ENCODE measurements around the gene TRAPPC2L.

TRAPPC2L gene

DNA sequence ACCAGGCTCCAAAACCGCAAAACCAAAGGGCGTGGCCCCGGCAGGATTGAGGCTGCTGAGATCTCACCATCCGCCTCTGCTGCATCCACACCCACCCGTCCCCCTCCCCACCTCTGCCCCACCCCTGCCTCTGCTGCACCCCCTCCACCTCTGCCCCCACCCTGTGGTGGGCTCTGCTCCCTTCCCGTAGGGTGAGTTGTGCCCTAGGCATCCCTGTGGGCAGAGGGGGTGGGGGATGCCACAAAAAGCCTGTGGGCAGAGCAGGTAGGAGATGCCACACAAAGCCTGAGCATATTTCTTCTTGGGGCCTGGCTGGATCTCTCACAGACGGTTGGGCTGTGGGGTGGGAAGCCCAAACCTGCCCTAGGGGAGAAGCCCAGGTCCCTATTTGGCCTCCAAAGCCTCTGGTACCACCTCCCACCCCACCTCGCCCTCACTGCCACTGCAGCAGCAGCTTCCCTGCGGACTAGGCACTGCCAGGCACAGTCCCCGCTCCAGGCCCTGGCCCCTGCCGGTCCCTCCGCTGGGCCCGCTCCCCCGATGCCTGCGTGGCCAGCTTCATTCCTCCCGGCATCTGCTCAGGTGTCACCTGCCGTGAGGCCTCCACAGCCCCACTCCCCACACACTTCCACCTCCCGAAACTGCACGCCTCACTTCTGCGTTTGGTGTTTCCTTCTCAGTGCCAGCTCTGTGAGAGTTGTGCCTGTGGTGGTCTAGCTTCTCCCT lies 20.8 kb downstream of the TRAPPC2L start:
- Histone ChIP-seq H3K4me1 (ENCODE audit: control insufficient read depth, insufficient read depth, low read length, poor library complexity, severe bottlenecking) (no peaks in the 10 kb centered on the region), H3K36me3 (ENCODE audit: control insufficient read depth, insufficient read depth, low read length) (no peaks in the 10 kb centered on the region), H3K9me3 (ENCODE audit: control insufficient read depth, low read length) (no peaks in the 10 kb centered on the region), H3K27me3 (replicated peaks; ENCODE audit: control insufficient read depth, insufficient read depth, low read length, poor library complexity, severe bottlenecking) (no peaks in the 10 kb centered on the region), H3K4me3 (ENCODE audit: insufficient read depth, low read depth, low read length, poor library complexity, severe bottlenecking) (no peak overlapping the region), H3K27ac (ENCODE audit: insufficient read depth, low read length, poor library complexity, severe bottlenecking) (no peak overlapping the region)
- no peak for DNase-seq

DNA sequence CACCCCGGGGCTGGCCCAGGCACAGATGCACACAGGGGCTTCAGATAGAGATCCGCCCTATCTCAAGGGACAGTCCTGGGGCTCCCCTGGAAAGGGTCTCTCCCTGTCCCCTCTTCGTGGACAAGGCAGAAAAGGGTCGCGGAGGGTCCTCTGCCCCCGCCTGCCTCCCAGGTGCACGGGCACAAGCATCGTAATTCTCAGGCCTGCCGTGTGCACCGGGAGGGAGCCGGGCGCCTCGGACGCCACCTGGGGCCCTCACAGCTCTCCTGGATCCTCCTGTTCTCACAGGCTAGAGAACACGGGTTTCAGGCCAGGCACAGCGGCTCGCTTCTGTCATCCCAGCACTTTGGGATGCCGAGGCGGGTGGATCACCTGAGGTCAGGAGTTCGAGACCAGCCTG lies 21.4 kb downstream of the TRAPPC2L start:
- Histone ChIP-seq H3K9me3 (ENCODE audit: control insufficient read depth, low read length) (no peaks in the 10 kb centered on the region), H3K4me3 (ENCODE audit: insufficient read depth, low read depth, low read length, poor library complexity, severe bottlenecking) (no peak overlapping the region), H3K27me3 (replicated peaks; ENCODE audit: control insufficient read depth, insufficient read depth, low read length, poor library complexity, severe bottlenecking) (no peaks in the 10 kb centered on the region), H3K27ac (ENCODE audit: insufficient read depth, low read length, poor library complexity, severe bottlenecking) (no peak overlapping the region), H3K36me3 (ENCODE audit: control insufficient read depth, insufficient read depth, low read length) (no peaks in the 10 kb centered on the region), H3K4me1 (ENCODE audit: control insufficient read depth, insufficient read depth, low read length, poor library complexity, severe bottlenecking) (no peaks in the 10 kb centered on the region)
- DNase-seq, result no peak

DNA sequence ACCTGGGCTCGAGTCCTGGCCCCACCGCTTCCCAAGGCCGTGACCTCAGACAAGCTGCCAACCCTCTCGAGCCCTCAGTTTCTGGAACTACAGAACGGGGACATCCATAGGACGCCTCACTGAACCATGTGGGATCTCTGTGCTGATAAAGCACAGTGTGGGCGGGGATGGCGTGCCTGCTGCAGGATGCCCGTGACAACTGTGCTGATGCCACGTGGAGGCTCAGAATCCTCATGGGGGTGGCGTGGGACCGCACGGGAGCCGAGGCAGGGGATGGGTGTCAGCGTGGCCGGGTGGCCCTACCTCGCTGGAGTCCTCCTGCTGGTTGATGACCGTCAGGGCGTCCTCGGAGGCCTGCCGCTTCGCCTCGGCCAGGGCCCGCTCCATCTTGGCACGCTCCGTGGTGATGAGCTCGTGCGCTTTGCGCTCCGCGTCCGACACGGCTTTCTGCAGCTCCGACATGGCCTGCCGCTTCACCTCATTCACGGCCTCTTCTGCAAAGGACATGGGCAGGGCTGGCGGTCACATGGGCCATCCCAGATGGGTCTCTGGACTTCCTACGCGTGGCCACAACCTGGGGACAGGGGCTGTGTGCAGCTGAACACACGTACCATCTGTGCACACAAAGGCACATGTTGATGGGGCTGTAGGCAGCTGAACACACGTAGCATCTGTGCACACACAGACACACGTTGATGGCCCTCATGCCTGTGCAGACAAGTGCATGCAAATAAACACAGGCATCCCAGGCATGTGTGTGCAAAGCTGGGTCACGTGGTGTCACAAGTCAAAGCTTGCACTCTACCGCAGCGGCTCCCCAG lies 22.2 kb downstream of the TRAPPC2L start:
- Histone ChIP-seq H3K4me3 (ENCODE audit: insufficient read depth, low read depth, low read length, poor library complexity, severe bottlenecking) (no peak overlapping the region), H3K27me3 (replicated peaks; ENCODE audit: control insufficient read depth, insufficient read depth, low read length, poor library complexity, severe bottlenecking) (no peaks in the 10 kb centered on the region), H3K4me1 (ENCODE audit: control insufficient read depth, insufficient read depth, low read length, poor library complexity, severe bottlenecking) (no peaks in the 10 kb centered on the region), H3K9me3 (ENCODE audit: control insufficient read depth, low read length) (no peaks in the 10 kb centered on the region), H3K36me3 (ENCODE audit: control insufficient read depth, insufficient read depth, low read length) (no peaks in the 10 kb centered on the region), H3K27ac (ENCODE audit: insufficient read depth, low read length, poor library complexity, severe bottlenecking) (no peak overlapping the region)
- DNase-seq, result no peak

DNA sequence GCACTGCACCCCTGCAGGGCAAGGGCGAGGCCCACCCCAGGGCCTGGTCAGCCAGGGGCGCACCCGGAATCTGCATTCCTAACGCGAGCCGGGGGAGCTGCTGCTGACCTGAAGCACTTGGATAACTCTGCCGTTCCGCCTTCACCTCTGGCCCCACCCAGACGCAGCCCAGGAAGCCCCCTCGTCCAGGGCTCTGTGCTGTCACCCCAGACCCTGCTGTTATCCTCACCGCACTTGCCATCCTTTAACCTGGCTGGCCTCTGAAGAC lies 22.8 kb downstream of the TRAPPC2L start:
- H3K27me3 ChIP-seq (replicated peaks; ENCODE audit: control insufficient read depth, insufficient read depth, low read length, poor library complexity, severe bottlenecking), result no peaks in the 10 kb centered on the region

DNA sequence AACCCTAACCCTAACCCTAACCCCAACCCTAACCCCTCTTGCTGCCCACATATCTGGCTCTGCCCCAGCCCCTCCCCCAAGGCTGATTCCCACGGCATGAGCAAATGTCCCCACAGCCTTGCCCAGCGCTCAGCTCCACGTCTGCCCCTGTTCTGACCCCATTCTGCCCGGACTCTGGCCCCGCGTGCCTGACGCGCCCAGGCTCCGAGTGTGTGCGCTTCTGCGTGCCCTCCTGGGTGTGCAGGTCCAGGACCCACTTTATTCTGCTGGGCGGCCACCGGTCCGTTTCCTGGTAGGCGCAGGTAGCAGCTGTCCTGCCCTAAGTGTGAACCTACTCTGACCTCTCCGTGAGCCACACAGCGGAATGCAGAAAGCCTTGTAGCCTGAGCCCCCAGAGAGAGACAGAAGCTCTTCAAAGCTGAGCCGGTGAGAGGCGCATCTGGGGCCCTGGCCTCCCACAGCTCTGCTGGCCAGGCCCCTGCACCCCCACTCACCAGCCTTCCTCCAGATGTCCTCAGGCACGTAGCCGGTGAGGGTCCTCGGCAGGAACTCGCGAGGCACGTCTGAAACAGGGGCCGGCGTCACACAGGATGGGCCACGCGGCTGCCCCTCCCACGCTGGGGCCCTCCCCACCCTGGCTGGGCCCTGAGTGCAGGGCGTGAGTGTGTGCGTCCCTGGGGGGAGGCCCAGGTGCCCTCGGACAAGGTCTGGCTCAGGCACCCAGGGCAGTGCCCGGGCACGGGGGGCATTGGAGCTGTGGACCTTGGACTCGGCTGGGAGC lies 23.5 kb downstream of the TRAPPC2L start:
- no peak for DNase-seq
- no peaks in the 10 kb centered on the region for H3K9me3 ChIP-seq (ENCODE audit: control insufficient read depth, low read length)
- no peak overlapping the region for H3K4me3 ChIP-seq (ENCODE audit: insufficient read depth, low read depth, low read length, poor library complexity, severe bottlenecking)
- no peak overlapping the region for H3K27ac ChIP-seq (ENCODE audit: insufficient read depth, low read length, poor library complexity, severe bottlenecking)
- H3K4me1 ChIP-seq (ENCODE audit: control insufficient read depth, insufficient read depth, low read length, poor library complexity, severe bottlenecking), result no peaks in the 10 kb centered on the region
- no peaks in the 10 kb centered on the region for H3K36me3 ChIP-seq (ENCODE audit: control insufficient read depth, insufficient read depth, low read length)
- no peaks in the 10 kb centered on the region for H3K27me3 ChIP-seq (replicated peaks; ENCODE audit: control insufficient read depth, insufficient read depth, low read length, poor library complexity, severe bottlenecking)

More for the DNA sequence above, 22.8 kb downstream of the TRAPPC2L start:
- no peaks in the 10 kb centered on the region for H3K9me3 ChIP-seq (ENCODE audit: control insufficient read depth, low read length)
- no peak for DNase-seq
- H3K36me3 ChIP-seq (ENCODE audit: control insufficient read depth, insufficient read depth, low read length), result no peaks in the 10 kb centered on the region
- no peak overlapping the region for H3K27ac ChIP-seq (ENCODE audit: insufficient read depth, low read length, poor library complexity, severe bottlenecking)
- no peak overlapping the region for H3K4me3 ChIP-seq (ENCODE audit: insufficient read depth, low read depth, low read length, poor library complexity, severe bottlenecking)
- H3K4me1 ChIP-seq (ENCODE audit: control insufficient read depth, insufficient read depth, low read length, poor library complexity, severe bottlenecking), result no peaks in the 10 kb centered on the region

DNA sequence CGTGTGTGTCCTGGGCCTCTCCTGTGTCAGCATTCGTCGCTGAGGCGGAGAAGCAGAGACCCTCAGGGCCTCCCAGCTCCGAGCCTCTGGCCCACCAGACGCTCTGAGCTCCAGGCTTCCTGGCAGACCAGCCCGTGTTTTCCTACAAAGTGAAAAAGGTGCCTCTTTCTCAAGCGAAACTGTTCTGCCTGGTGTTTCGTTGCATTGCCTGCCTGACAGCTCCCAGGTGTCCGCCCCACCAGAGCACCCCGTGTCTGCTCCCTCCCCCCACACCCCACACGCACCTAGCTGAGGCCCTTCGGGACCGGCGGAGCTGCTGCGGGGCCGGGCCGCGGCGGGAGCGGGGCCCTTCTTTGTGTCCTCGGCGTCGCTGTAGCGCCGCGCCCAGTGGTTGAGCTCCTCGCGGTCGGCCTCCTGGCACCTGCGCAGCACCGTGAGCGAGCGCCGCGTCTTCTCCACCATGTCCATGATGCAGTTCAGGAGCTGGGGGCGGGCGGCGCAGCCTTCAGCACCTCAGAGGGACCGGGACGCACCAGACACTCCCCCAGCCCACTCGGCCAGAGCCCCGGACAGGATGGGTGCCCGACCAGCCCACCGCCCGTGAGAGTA lies 24.2 kb downstream of the TRAPPC2L start:
- DNase-seq, result no peak
- no peaks in the 10 kb centered on the region for H3K4me1 ChIP-seq (ENCODE audit: control insufficient read depth, insufficient read depth, low read length, poor library complexity, severe bottlenecking)
- H3K4me3 ChIP-seq (ENCODE audit: insufficient read depth, low read depth, low read length, poor library complexity, severe bottlenecking), result no peak overlapping the region
- no peaks in the 10 kb centered on the region for H3K36me3 ChIP-seq (ENCODE audit: control insufficient read depth, insufficient read depth, low read length)
- H3K27ac ChIP-seq (ENCODE audit: insufficient read depth, low read length, poor library complexity, severe bottlenecking), result no peak overlapping the region
- H3K27me3 ChIP-seq (replicated peaks; ENCODE audit: control insufficient read depth, insufficient read depth, low read length, poor library complexity, severe bottlenecking), result no peaks in the 10 kb centered on the region
- no peaks in the 10 kb centered on the region for H3K9me3 ChIP-seq (ENCODE audit: control insufficient read depth, low read length)

DNA sequence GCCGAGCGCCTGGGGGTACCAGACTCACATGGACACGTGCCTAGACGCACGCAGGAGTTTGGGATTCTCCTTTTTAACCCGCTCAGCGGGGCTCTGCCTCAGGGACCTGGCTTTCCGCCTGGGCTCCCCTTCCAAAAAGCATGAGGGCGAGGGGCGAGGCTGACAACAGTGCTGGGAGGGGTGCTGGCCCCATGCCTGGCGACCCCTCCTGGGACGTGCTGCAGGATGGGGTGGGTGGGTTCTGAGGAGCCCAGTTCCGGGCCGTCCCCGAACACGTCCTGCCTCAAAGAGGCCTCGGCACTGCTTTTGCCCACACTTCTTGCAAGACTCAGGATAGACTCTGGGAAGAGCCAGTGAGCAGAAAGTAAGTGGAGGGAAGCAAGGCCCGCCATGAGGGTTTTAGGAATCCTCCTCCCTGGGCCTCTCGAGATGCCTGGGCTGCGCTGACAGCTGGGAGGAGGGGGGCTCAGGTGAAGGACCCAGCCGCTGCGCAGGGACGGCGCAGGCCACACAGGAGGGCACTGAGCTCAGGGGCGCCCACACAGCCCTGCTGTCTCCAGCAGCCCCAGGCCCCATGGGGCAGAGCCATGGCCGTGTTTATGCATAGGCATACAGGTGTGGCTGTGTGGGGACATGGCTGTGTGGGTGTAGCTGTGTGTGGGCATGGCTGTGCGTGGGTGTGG lies 24.9 kb downstream of the TRAPPC2L start:
- H3K36me3 ChIP-seq (ENCODE audit: control insufficient read depth, insufficient read depth, low read length), result no peaks in the 10 kb centered on the region
- H3K4me3 ChIP-seq (ENCODE audit: insufficient read depth, low read depth, low read length, poor library complexity, severe bottlenecking), result no peak overlapping the region

DNA sequence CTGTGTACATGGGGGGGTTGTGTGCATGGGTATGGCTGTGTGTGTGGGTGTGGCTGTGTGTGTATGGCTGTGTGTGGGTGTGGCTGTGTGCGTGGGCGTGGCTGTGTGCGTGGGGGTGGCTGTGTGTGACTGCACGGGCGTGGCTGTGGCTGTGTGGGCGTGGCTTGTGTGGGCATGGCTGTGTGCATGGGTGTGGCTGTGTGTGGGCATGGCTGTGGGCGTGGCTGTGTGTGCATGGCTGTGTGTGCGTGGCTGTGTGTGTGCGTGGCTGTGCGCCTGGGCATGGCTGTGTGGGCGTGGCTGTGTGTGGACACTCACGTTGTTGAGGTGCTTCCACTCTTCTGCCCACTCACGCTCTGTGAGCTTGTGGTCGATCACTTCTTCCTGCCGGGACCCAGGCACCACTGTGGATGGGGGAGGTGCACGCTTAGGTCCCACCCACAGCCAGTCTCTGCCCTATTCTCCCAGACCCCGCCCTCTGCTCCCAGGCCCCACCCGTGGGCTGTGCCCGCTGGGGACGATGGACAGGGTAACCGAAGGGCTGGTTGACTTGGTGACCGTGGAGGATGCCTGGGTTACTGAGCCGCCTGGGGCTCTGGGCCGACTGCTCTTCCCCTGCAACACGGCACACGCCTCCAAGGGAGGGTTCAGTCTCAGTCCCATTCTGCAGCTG lies 25.6 kb downstream of the TRAPPC2L start:
- DNase-seq, result no peak
- Histone ChIP-seq H3K27ac (ENCODE audit: insufficient read depth, low read length, poor library complexity, severe bottlenecking) (no peak overlapping the region), H3K4me3 (ENCODE audit: insufficient read depth, low read depth, low read length, poor library complexity, severe bottlenecking) (no peak overlapping the region), H3K27me3 (replicated peaks; ENCODE audit: control insufficient read depth, insufficient read depth, low read length, poor library complexity, severe bottlenecking) (no peaks in the 10 kb centered on the region), H3K9me3 (ENCODE audit: control insufficient read depth, low read length) (no peaks in the 10 kb centered on the region), H3K4me1 (ENCODE audit: control insufficient read depth, insufficient read depth, low read length, poor library complexity, severe bottlenecking) (no peaks in the 10 kb centered on the region), H3K36me3 (ENCODE audit: control insufficient read depth, insufficient read depth, low read length) (no peaks in the 10 kb centered on the region)

More for the DNA sequence above, 24.9 kb downstream of the TRAPPC2L start:
- Histone ChIP-seq H3K27me3 (replicated peaks; ENCODE audit: control insufficient read depth, insufficient read depth, low read length, poor library complexity, severe bottlenecking) (no peaks in the 10 kb centered on the region), H3K27ac (ENCODE audit: insufficient read depth, low read length, poor library complexity, severe bottlenecking) (no peak overlapping the region), H3K9me3 (ENCODE audit: control insufficient read depth, low read length) (no peaks in the 10 kb centered on the region), H3K4me1 (ENCODE audit: control insufficient read depth, insufficient read depth, low read length, poor library complexity, severe bottlenecking) (no peaks in the 10 kb centered on the region)
- no peak for DNase-seq
